Stimulated activated CD4-positive, alpha-beta T cell treated with anti-CD3 and anti-CD28 coated beads, Interleukin-4, amount 100 ng/mL, for 4 hours (primary cell): ENCODE results near the gene DIAPH3.
"Not testable (repeated sequence)": the region's sequence is repeated elsewhere in the genome, so short reads cannot be mapped to it uniquely, and the experiment has no call there.

Experiments
- DNase-seq, 2 experiments: peaks; one replicate each; pipeline ENCODE4 v3.0.0-alpha.2; 2020

DIAPH3 gene

GRCh38 chr13:60163478-60164233, at the start of gene DIAPH3:
Gene DIAPH3, minus strand, starts transcription at chr13:60163928. Its CDS starts 162 bp downstream, at chr13:60163766.
- peak; percentile 89 to 90 for DNase-seq

GRCh38 chr13:60213236-60213744, 49.6 kb upstream of the DIAPH3 start:
- no peak for DNase-seq

- DNase-seq = no peak
These were observed 47.8 kb upstream of the DIAPH3 start for GRCh38 chr13:60211548-60211947.

GRCh38 chr13:60210510-60211330, 47.0 kb upstream of the DIAPH3 start:
- no peak for DNase-seq

- DNase-seq = not testable (repeated sequence)
These were observed 41.8 kb upstream of the DIAPH3 start for GRCh38 chr13:60205499-60205898.

GRCh38 chr13:60201286-60201685, 37.6 kb upstream of the DIAPH3 start:
- no peak for DNase-seq

- not testable (repeated sequence) for DNase-seq
These were observed 32.2 kb upstream of the DIAPH3 start for GRCh38 chr13:60195893-60196292.

- no peak for DNase-seq
These were observed 19.2 kb upstream of the DIAPH3 start for GRCh38 chr13:60182907-60183306.

GRCh38 chr13:60178327-60178726, 14.6 kb upstream of the DIAPH3 start:
- DNase-seq = no peak

GRCh38 chr13:60175571-60175970, 11.8 kb upstream of the DIAPH3 start:
- no peak for DNase-seq

GRCh38 chr13:60174113-60174512, 10.4 kb upstream of the DIAPH3 start:
- no peak for DNase-seq

GRCh38 chr13:60172111-60172510, 8.4 kb upstream of the DIAPH3 start:
- no peak for DNase-seq

GRCh38 chr13:60170414-60170813, 6.7 kb upstream of the DIAPH3 start:
- DNase-seq = no peak

GRCh38 chr13:60169239-60170031, 5.7 kb upstream of the DIAPH3 start:
- DNase-seq = no peak

GRCh38 chr13:60167121-60167520, 3.4 kb upstream of the DIAPH3 start:
- no peak for DNase-seq

GRCh38 chr13:60165391-60166099, 1.8 kb upstream of the DIAPH3 start:
- no peak for DNase-seq

- no peak for DNase-seq
These were observed 634 bp upstream of the DIAPH3 start for GRCh38 chr13:60164234-60164889.

- no peak for DNase-seq
These were observed 1.6 kb downstream of the DIAPH3 start for GRCh38 chr13:60162096-60162495.

- no peak for DNase-seq
These were observed 5.4 kb downstream of the DIAPH3 start for GRCh38 chr13:60158321-60158801.

- no peak for DNase-seq
These were observed 7.8 kb downstream of the DIAPH3 start for GRCh38 chr13:60155978-60156377.

GRCh38 chr13:60152904-60153303, 10.8 kb downstream of the DIAPH3 start:
- no peak for DNase-seq

GRCh38 chr13:60152114-60152513, 11.6 kb downstream of the DIAPH3 start:
- no peak for DNase-seq
